ENCODE data around the gene MINDY4. TPM values are rescaled to one million over a fixed set of nuclear protein-coding genes. Genes with fewer than 3 reads are reported as not detected.

MINDY4 gene
- total and polyA plus RNA-seq, 4 donors, result 0.93 to 6.1 (median 1.9) TPM

- H3K9ac ChIP-seq (ENCODE audit: low read depth in 1 of 2, low read length in 2 of 2), result no peak overlapping the region
- H3K27me3 ChIP-seq (ENCODE audit: control insufficient read depth in 4 of 4, insufficient read depth in 4 of 4, low read length in 3 of 4), result no peaks in the 10 kb centered on the region
- peak; percentile 30 for DNase-seq (ENCODE audit: low spot score)
- no peaks in the 10 kb centered on the region for H3K4me1 ChIP-seq (ENCODE audit: control insufficient read depth in 4 of 4, insufficient read depth in 4 of 4, low read length in 3 of 4)
- no peaks in the 10 kb centered on the region for H3K9me3 ChIP-seq (ENCODE audit: control insufficient read depth in 4 of 4, low read length in 3 of 4)
- 97% methylated on average over 19 of the region's 19 CpGs for WGBS
- H3K36me3 ChIP-seq (ENCODE audit: control insufficient read depth in 4 of 4, insufficient read depth in 3 of 4, low read depth in 1 of 4, low read length in 3 of 4), result no peaks in the 10 kb centered on the region
- H3K4me3 ChIP-seq (ENCODE audit: low read depth in 1 of 3, low read length in 3 of 3), result no peak overlapping the region
- no peak overlapping the region for H3K27ac ChIP-seq (ENCODE audit: low read depth in 1 of 2, low read length in 2 of 2)
- TF ChIP-seq FOXA1 (IDR thresholded peaks at IDR 0.05) (no peak), YY1 (IDR thresholded peaks at IDR 0.05) (no peak), SP1 (IDR thresholded peaks at IDR 0.05) (no peak), ZBTB33 (IDR thresholded peaks at IDR 0.05) (no peak), HNF4A (conservative IDR thresholded peaks at IDR 0.05) (no peak), GABPA (IDR thresholded peaks at IDR 0.05 in 1 of 2, conservative IDR thresholded peaks at IDR 0.05 in 1 of 2) (no peak), HNF4G (IDR thresholded peaks at IDR 0.05) (no peak), FOXA2 (IDR thresholded peaks at IDR 0.05) (no peak), RAD21 (IDR thresholded peaks at IDR 0.05) (no peak), NR2F2 (IDR thresholded peaks at IDR 0.05) (no peak), MAX (IDR thresholded peaks at IDR 0.05) (no peak), EGR1 (IDR thresholded peaks at IDR 0.05; ENCODE audit: low read depth in 2 of 2) (no peak), TAF1 (conservative IDR thresholded peaks at IDR 0.05) (no peak), JUND (IDR thresholded peaks at IDR 0.05) (no peak), RXRA (IDR thresholded peaks at IDR 0.05) (no peak)
- TF ChIP-seq, protein P1, sequence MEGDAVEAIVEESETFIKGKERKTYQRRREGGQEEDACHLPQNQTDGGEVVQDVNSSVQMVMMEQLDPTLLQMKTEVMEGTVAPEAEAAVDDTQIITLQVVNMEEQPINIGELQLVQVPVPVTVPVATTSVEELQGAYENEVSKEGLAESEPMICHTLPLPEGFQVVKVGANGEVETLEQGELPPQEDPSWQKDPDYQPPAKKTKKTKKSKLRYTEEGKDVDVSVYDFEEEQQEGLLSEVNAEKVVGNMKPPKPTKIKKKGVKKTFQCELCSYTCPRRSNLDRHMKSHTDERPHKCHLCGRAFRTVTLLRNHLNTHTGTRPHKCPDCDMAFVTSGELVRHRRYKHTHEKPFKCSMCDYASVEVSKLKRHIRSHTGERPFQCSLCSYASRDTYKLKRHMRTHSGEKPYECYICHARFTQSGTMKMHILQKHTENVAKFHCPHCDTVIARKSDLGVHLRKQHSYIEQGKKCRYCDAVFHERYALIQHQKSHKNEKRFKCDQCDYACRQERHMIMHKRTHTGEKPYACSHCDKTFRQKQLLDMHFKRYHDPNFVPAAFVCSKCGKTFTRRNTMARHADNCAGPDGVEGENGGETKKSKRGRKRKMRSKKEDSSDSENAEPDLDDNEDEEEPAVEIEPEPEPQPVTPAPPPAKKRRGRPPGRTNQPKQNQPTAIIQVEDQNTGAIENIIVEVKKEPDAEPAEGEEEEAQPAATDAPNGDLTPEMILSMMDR (IDR thresholded peaks at IDR 0.05; ENCODE audit: low read depth, low read length, missing input control), result no peak
- TF ChIP-seq, protein P2, sequence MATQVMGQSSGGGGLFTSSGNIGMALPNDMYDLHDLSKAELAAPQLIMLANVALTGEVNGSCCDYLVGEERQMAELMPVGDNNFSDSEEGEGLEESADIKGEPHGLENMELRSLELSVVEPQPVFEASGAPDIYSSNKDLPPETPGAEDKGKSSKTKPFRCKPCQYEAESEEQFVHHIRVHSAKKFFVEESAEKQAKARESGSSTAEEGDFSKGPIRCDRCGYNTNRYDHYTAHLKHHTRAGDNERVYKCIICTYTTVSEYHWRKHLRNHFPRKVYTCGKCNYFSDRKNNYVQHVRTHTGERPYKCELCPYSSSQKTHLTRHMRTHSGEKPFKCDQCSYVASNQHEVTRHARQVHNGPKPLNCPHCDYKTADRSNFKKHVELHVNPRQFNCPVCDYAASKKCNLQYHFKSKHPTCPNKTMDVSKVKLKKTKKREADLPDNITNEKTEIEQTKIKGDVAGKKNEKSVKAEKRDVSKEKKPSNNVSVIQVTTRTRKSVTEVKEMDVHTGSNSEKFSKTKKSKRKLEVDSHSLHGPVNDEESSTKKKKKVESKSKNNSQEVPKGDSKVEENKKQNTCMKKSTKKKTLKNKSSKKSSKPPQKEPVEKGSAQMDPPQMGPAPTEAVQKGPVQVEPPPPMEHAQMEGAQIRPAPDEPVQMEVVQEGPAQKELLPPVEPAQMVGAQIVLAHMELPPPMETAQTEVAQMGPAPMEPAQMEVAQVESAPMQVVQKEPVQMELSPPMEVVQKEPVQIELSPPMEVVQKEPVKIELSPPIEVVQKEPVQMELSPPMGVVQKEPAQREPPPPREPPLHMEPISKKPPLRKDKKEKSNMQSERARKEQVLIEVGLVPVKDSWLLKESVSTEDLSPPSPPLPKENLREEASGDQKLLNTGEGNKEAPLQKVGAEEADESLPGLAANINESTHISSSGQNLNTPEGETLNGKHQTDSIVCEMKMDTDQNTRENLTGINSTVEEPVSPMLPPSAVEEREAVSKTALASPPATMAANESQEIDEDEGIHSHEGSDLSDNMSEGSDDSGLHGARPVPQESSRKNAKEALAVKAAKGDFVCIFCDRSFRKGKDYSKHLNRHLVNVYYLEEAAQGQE (IDR thresholded peaks at IDR 0.05), result no peak
- TF ChIP-seq, protein P3, sequence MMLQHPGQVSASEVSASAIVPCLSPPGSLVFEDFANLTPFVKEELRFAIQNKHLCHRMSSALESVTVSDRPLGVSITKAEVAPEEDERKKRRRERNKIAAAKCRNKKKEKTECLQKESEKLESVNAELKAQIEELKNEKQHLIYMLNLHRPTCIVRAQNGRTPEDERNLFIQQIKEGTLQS (IDR thresholded peaks at IDR 0.05), result no peak
Observed at GRCh38 chr7:30923009-30923773, 152.0 kb downstream of the MINDY4 start.
